Activated CD4-positive, alpha-beta T cell treated with anti-CD3 and anti-CD28 coated beads, Interleukin-2, amount 50 U/mL, for 24 hours (primary cell): ENCODE results near the gene CD33.
"Not testable (repeated sequence)": the region's sequence is repeated elsewhere in the genome, so short reads cannot be mapped to it uniquely, and the experiment has no call there.

Experiments
- DNase-seq, 2 donors: peaks; one replicate each; pipeline ENCODE4 v3.0.0-alpha.2; 2020; ENCODE audit warnings: low read depth in 1 of 2, low spot score in 1 of 2

CD33 gene

GRCh38 chr19:51224898-51225393 is at the start of gene CD33:
TSS of gene CD33 (plus strand) at chr19:51225080. CDS start at chr19:51225119, 39 bp downstream.
- DNase-seq: not testable (repeated sequence)

GRCh38 chr19:51179256-51179655 is 45.6 kb upstream of the CD33 start:
- no peak for DNase-seq

GRCh38 chr19:51181377-51181912 is 43.4 kb upstream of the CD33 start:
- no peak for DNase-seq

GRCh38 chr19:51181913-51182419 is 42.9 kb upstream of the CD33 start:
- DNase-seq: no peak

GRCh38 chr19:51183629-51184028 is 41.3 kb upstream of the CD33 start:
- DNase-seq: no peak

GRCh38 chr19:51185069-51185867 is 39.6 kb upstream of the CD33 start:
- DNase-seq: no peak

GRCh38 chr19:51185868-51186215 is 39.0 kb upstream of the CD33 start:
- no peak for DNase-seq

GRCh38 chr19:51186323-51186722 is 38.6 kb upstream of the CD33 start:
- DNase-seq: no peak

- DNase-seq: no peak
Observed at GRCh38 chr19:51187395-51188226, 37.3 kb upstream of the CD33 start.

GRCh38 chr19:51188227-51188559 is 36.7 kb upstream of the CD33 start:
- no peak for DNase-seq

GRCh38 chr19:51192689-51193088 is 32.2 kb upstream of the CD33 start:
- no peak for DNase-seq

GRCh38 chr19:51194527-51195315 is 30.2 kb upstream of the CD33 start:
- DNase-seq: no peak

- no peak for DNase-seq
Observed at GRCh38 chr19:51195316-51195586, 29.6 kb upstream of the CD33 start.

- no peak for DNase-seq
Observed at GRCh38 chr19:51195616-51196015, 29.3 kb upstream of the CD33 start.

GRCh38 chr19:51196181-51196580 is 28.7 kb upstream of the CD33 start:
- no peak for DNase-seq

- DNase-seq: no peak
Observed at GRCh38 chr19:51198641-51199040, 26.2 kb upstream of the CD33 start.

GRCh38 chr19:51200071-51200666 is 24.7 kb upstream of the CD33 start:
- no peak for DNase-seq

GRCh38 chr19:51201712-51202111 is 23.2 kb upstream of the CD33 start:
- no peak for DNase-seq

- DNase-seq: no peak
Observed at GRCh38 chr19:51203916-51204315, 21.0 kb upstream of the CD33 start.

GRCh38 chr19:51204321-51204720 is 20.6 kb upstream of the CD33 start:
- DNase-seq: no peak

GRCh38 chr19:51207747-51208146 is 17.1 kb upstream of the CD33 start:
- DNase-seq: no peak
